CD14-positive monocyte (primary cell): ENCODE data around the gene ZNF680. TPM values are rescaled to one million over a fixed set of nuclear protein-coding genes. Genes with fewer than 3 reads are reported as not detected.

Source experiments
- DNase-seq, 3 donors: peaks; one replicate each; pipeline ENCODE4 v3.0.0-alpha.2; 2011 to 2022
- H2AFZ ChIP-seq: 2 replicates; pipeline ENCODE4 v1.6.0; 2012; ENCODE audit warnings: mild to moderate bottlenecking, low read depth, low read length, inconsistent platforms; ENCODE audit not compliant: insufficient read depth, poor library complexity, severe bottlenecking
- H3K27ac ChIP-seq, 2 donors: 1 replicate in 1 of 2; 2 replicates in 1 of 2; pipeline ENCODE4 v1.5.1; 2012 to 2013; ENCODE audit warnings: low read length in 2 of 2, control low read depth in 1 of 2, inconsistent platforms in 1 of 2, low read depth in 1 of 2, mild to moderate bottlenecking in 1 of 2
- H3K27me3 ChIP-seq, 2 donors: one replicate each; pipeline versions ENCODE4 v1.6.0 to v1.6.1; 2011 to 2013; ENCODE audit warnings: low read length in 2 of 2; ENCODE audit not compliant: control insufficient read depth in 2 of 2, insufficient read depth in 2 of 2
- H3K36me3 ChIP-seq, 2 donors: replicated peaks in 1 of 2; 1 replicate in 1 of 2; 2 replicates in 1 of 2; pipeline versions ENCODE4 v1.5.1 to v1.6.1; 2012 to 2013; ENCODE audit warnings: low read length in 2 of 2, control low read depth in 1 of 2, inconsistent platforms in 1 of 2, mild to moderate bottlenecking in 1 of 2; ENCODE audit not compliant: insufficient read depth in 2 of 2, control insufficient read depth in 1 of 2
- H3K4me1 ChIP-seq, 2 donors: 1 replicate in 1 of 2; 2 replicates in 1 of 2; pipeline versions ENCODE4 v1.5.1 to v1.6.1; 2012 to 2013; ENCODE audit warnings: low read length in 2 of 2, control low read depth in 1 of 2, inconsistent platforms in 1 of 2, mild to moderate bottlenecking in 1 of 2, moderate library complexity in 1 of 2; ENCODE audit not compliant: insufficient read depth in 2 of 2, control insufficient read depth in 1 of 2
- H3K4me2 ChIP-seq: replicated peaks from 2 replicates; pipeline ENCODE3; 2012; ENCODE audit warnings: low read length, moderate library complexity, mild to moderate bottlenecking; ENCODE audit not compliant: poor library complexity, severe bottlenecking; ENCODE audit errors: extremely low read depth
- H3K4me3 ChIP-seq, 3 experiments: fragments of 200-600 bp in 1 of 3; sonication (generic) in 1 of 3; replicated peaks in 1 of 3; 1 replicate in 2 of 3; 2 replicates in 1 of 3; pipeline ENCODE4 v1.5.1; 2011 to 2013; ENCODE audit warnings: low read length in 3 of 3, mild to moderate bottlenecking in 3 of 3, control low read depth in 2 of 3, low read depth in 2 of 3, inconsistent platforms in 1 of 3, moderate library complexity in 1 of 3
- H3K79me2 ChIP-seq: 2 replicates; pipeline ENCODE4 v1.6.0; 2012; ENCODE audit warnings: mild to moderate bottlenecking, control low read depth, inconsistent platforms, low read length, moderate library complexity; ENCODE audit not compliant: insufficient read depth
- H3K9ac ChIP-seq: 2 replicates; pipeline ENCODE4 v1.6.0; 2017; ENCODE audit warnings: low read length, mild to moderate bottlenecking; ENCODE audit not compliant: insufficient read depth, poor library complexity, severe bottlenecking
- H3K9me3 ChIP-seq, 2 donors: replicated peaks in 1 of 2; 1 replicate in 1 of 2; 2 replicates in 1 of 2; pipeline versions ENCODE4 v1.5.1 to v1.6.1; 2012 to 2013; ENCODE audit warnings: low read length in 2 of 2, control low read depth in 1 of 2; ENCODE audit not compliant: control insufficient read depth in 1 of 2, insufficient read depth in 1 of 2
- H4K20me1 ChIP-seq: 2 replicates; pipeline ENCODE4 v1.6.0; 2012; ENCODE audit warnings: mild to moderate bottlenecking, low read length, control low read depth, moderate library complexity; ENCODE audit not compliant: insufficient read depth
- H3K27ac Mint-ChIP-seq, 7 donors: one replicate each; pipeline ENCODE4 v1.8.0; 2020; ENCODE audit warnings: mild to moderate bottlenecking in 7 of 7, mixed read lengths in 7 of 7, moderate library complexity in 6 of 7, inconsistent platforms in 2 of 7
- H3K27me3 Mint-ChIP-seq, 3 donors: one replicate each; pipeline ENCODE4 v1.8.0; 2021 to 2022; ENCODE audit warnings: low read depth in 3 of 3, mild to moderate bottlenecking in 3 of 3, mixed read lengths in 3 of 3, moderate library complexity in 3 of 3, inconsistent platforms in 1 of 3
- H3K36me3 Mint-ChIP-seq, 2 donors: one replicate each; pipeline ENCODE4 v1.8.0; 2020; ENCODE audit warnings: mixed read lengths in 2 of 2, inconsistent platforms in 1 of 2, mild to moderate bottlenecking in 1 of 2
- H3K4me1 Mint-ChIP-seq: one replicate; pipeline ENCODE4 v1.8.0; 2020; ENCODE audit warnings: mild to moderate bottlenecking, mixed read lengths
- H3K4me3 Mint-ChIP-seq, 2 donors: one replicate each; pipeline ENCODE4 v1.8.0; 2020; ENCODE audit warnings: mild to moderate bottlenecking in 2 of 2, mixed read lengths in 2 of 2, moderate library complexity in 1 of 2
- H3K9me3 Mint-ChIP-seq, 7 donors: one replicate each; pipeline ENCODE4 v1.8.0; 2020 to 2022; ENCODE audit warnings: mixed read lengths in 7 of 7, mild to moderate bottlenecking in 6 of 7, moderate library complexity in 6 of 7, inconsistent platforms in 2 of 7
- CTCF ChIP-seq: fragments of 200-600 bp; IDR thresholded peaks from one replicate; pipeline ENCODE4 v1.8.0; 2022; ENCODE audit warnings: antibody characterized with exemption, mild to moderate bottlenecking
- WGBS: methylation state at CpG from one replicate; pipeline ENCODE4 v1.1.5; 2013; ENCODE audit warnings: missing lambda C conversion rate; ENCODE audit not compliant: insufficient coverage; 5-methylcytosine and 5-hydroxymethylcytosine counted together
- intact Hi-C, 2 donors: fragments of 100-400 bp; cut with micrococcal nuclease; formaldehyde crosslinking; loops; one replicate each; pipeline versions ENCODE4 v1.15.0 to v1.15.1; 2023
- polyA plus RNA-seq, 3 donors: library from polyadenylated mRNA; depleted of rRNA in 1 of 3; unstranded in 2 of 3; stranded (reverse) in 1 of 3; fragments of 300-500 nt in 2 of 3; fragments of >200 nt in 1 of 3; fragmentation: Illumina TruSeq in 2 of 3; gene quantifications; 1 replicate in 2 of 3; 2 replicates in 1 of 3; pipeline ENCODE4 v1.2.3, GENCODE V29; 2012 to 2021

The ZNF680 gene
- polyA plus RNA-seq, 3 donors = 0.69 to 1.6 (median 1.5) TPM

GRCh38 chr7:64608116-64608910 is 45.4 kb upstream of the ZNF680 start:
- H3K9me3 Mint-ChIP-seq = peaks cover 12 to 62% (median 36%) of the 10 kb centered on the region in 7 donors
- no peaks in the 10 kb centered on the region for H3K27me3 Mint-ChIP-seq
- Histone ChIP-seq H3K9me3 (peaks cover 54 to 60% of the 10 kb centered on the region in 2 donors), H3K36me3 (no peaks in the 10 kb centered on the region), H3K4me1 (no peaks in the 10 kb centered on the region), H2AFZ (no peak overlapping the region), H3K79me2 (no peaks in the 10 kb centered on the region), H3K9ac (no peak overlapping the region), H3K27me3 (no peaks in the 10 kb centered on the region), H3K27ac (no peak overlapping the region), H3K4me2 (no peak overlapping the region), H4K20me1 (no peaks in the 10 kb centered on the region), H3K4me3 (no peak overlapping the region)
- 96% methylated on average over 4 of the region's 6 CpGs for WGBS
- no peaks in the 10 kb centered on the region for H3K4me1 Mint-ChIP-seq
- no peak overlapping the region for H3K27ac Mint-ChIP-seq
- H3K36me3 Mint-ChIP-seq = no peaks in the 10 kb centered on the region
- no peak for DNase-seq
- no peak overlapping the region for H3K4me3 Mint-ChIP-seq
- intact Hi-C loops = no loop called here
- TF ChIP-seq CTCF = no peak

GRCh38 chr7:64606385-64606784 is 43.5 kb upstream of the ZNF680 start:
- Histone ChIP-seq H3K9me3 (peaks cover 53 to 72% of the 10 kb centered on the region in 2 donors), H2AFZ (no peak overlapping the region), H3K4me2 (no peak overlapping the region), H3K4me1 (no peaks in the 10 kb centered on the region), H3K9ac (no peak overlapping the region), H3K4me3 (no peak overlapping the region), H3K27ac (no peak overlapping the region), H3K79me2 (no peaks in the 10 kb centered on the region), H3K36me3 (no peaks in the 10 kb centered on the region), H3K27me3 (no peaks in the 10 kb centered on the region), H4K20me1 (no peaks in the 10 kb centered on the region)
- TF ChIP-seq CTCF = no peak
- Mint-ChIP-seq H3K27ac (no peak overlapping the region), H3K4me3 (no peak overlapping the region), H3K27me3 (peaks cover 0 to under 1% (median 0%) of the 10 kb centered on the region in 3 donors), H3K9me3 (peaks cover 13 to 58% (median 35%) of the 10 kb centered on the region in 7 donors), H3K4me1 (no peaks in the 10 kb centered on the region), H3K36me3 (no peaks in the 10 kb centered on the region)
- no peak for DNase-seq
- intact Hi-C loops = no loop called here
